T-cell (primary cell): ENCODE results near the gene KRTAP5-3. TPM values are rescaled to one million over a fixed set of nuclear protein-coding genes. Genes with fewer than 3 reads are reported as not detected.
A peak's percentile ranks its signal among the peaks of the same experiment; 100 is the strongest.

Experiments used
- ATAC-seq, 4 experiments: fragments of 200-7000 bp in 3 of 4; fragments of 150-1000 bp in 1 of 4; cut with Tn5 transposase; replicated peaks in 1 of 4; 1 replicate in 3 of 4; 2 replicates in 1 of 4; pipeline ENCODE4 v1.10.0; 2021; ENCODE audit warnings: moderate library complexity in 3 of 4, mild to moderate bottlenecking in 2 of 4, moderate number of reproducible peaks in 1 of 4
- CTCF ChIA-PET, 2 donors: fragments of 300-600 bp; sonication (Branson Sonifier 250); formaldehyde crosslinking; loops; one replicate each; lab custom pipeline; 2022; ENCODE audit warnings: antibody characterized with exemption in 2 of 2; lab: Charles Lee
- POLR2A ChIA-PET, 2 donors: fragments of 300-600 bp; sonication (Branson Sonifier 250); formaldehyde crosslinking; loops; one replicate each; lab custom pipeline; 2022; ENCODE audit warnings: antibody characterized with exemption in 2 of 2; lab: Charles Lee
- DNase-seq, 35 experiments: peaks; one replicate each; pipeline versions ENCODE4 v3.0.0 to v3.0.0-alpha.2; 2013 to 2023
- H3K27ac ChIP-seq: one replicate; pipeline ENCODE4 v1.5.1; 2013; ENCODE audit warnings: low read length
- H3K27me3 ChIP-seq, 2 experiments: replicated peaks in 1 of 2; 1 replicate in 1 of 2; 2 replicates in 1 of 2; pipeline versions ENCODE4 v1.6.1 to v1.7.0; 2013; ENCODE audit warnings: low read length in 1 of 2, mixed read lengths in 1 of 2; ENCODE audit not compliant: control insufficient read depth in 2 of 2, insufficient read depth in 2 of 2; ENCODE audit errors: extremely low read depth in 1 of 2
- H3K36me3 ChIP-seq, 2 donors: 1 replicate in 1 of 2; 2 replicates in 1 of 2; pipeline versions ENCODE4 v1.6.1 to v1.7.0; 2013; ENCODE audit warnings: low read length in 1 of 2; ENCODE audit not compliant: control insufficient read depth in 2 of 2, insufficient read depth in 1 of 2; ENCODE audit errors: extremely low read depth in 1 of 2
- H3K4me1 ChIP-seq, 2 experiments: 1 replicate in 1 of 2; 2 replicates in 1 of 2; pipeline versions ENCODE4 v1.6.1 to v1.7.0; 2013; ENCODE audit warnings: low read length in 2 of 2, mixed read lengths in 1 of 2; ENCODE audit not compliant: insufficient read depth in 2 of 2, control insufficient read depth in 1 of 2; ENCODE audit errors: extremely low read depth in 1 of 2
- H3K4me3 ChIP-seq, 2 donors: 1 replicate in 1 of 2; 2 replicates in 1 of 2; pipeline versions ENCODE4 v1.5.1 to v1.7.0; 2013; ENCODE audit warnings: mild to moderate bottlenecking in 2 of 2, low read length in 1 of 2, moderate library complexity in 1 of 2; ENCODE audit not compliant: control insufficient read depth in 1 of 2; ENCODE audit errors: extremely low read depth in 1 of 2
- H3K9me3 ChIP-seq: 2 replicates; pipeline ENCODE4 v1.7.0; 2013
- H3K27ac Mint-ChIP-seq, 2 donors: one replicate each; pipeline ENCODE4 v1.8.0; 2020 to 2021; ENCODE audit warnings: mild to moderate bottlenecking in 2 of 2, mixed read lengths in 2 of 2
- H3K27me3 Mint-ChIP-seq, 2 donors: one replicate each; pipeline ENCODE4 v1.8.0; 2021 to 2022; ENCODE audit warnings: mixed read lengths in 2 of 2
- H3K36me3 Mint-ChIP-seq: one replicate; pipeline ENCODE4 v1.8.0; 2021; ENCODE audit warnings: mixed read lengths
- H3K4me1 Mint-ChIP-seq, 3 donors: one replicate each; pipeline ENCODE4 v1.8.0; 2020 to 2022; ENCODE audit warnings: mixed read lengths in 3 of 3, mild to moderate bottlenecking in 1 of 3
- H3K4me3 Mint-ChIP-seq, 3 donors: one replicate each; pipeline ENCODE4 v1.8.0; 2020 to 2022; ENCODE audit warnings: mild to moderate bottlenecking in 3 of 3, mixed read lengths in 3 of 3, moderate library complexity in 3 of 3
- H3K9me3 Mint-ChIP-seq, 3 donors: one replicate each; pipeline ENCODE4 v1.8.0; 2020 to 2022; ENCODE audit warnings: mixed read lengths in 3 of 3
- WGBS: methylation state at CpG from one replicate; pipeline ENCODE4 v1.1.5; 2013; ENCODE audit warnings: missing lambda C conversion rate; ENCODE audit not compliant: insufficient coverage; 5-methylcytosine and 5-hydroxymethylcytosine counted together
- total RNA-seq, 35 experiments: library from RNA in 6 of 35; stranded (reverse) in 6 of 35; fragments of 120-200 nt in 1 of 35; gene quantifications; one replicate each; pipeline versions ENCODE4 v1.2.1 to v1.2.4 and lab custom pipeline; 2013 to 2026

The KRTAP5-3 gene
- total RNA-seq, 5 donors from 2014 or later (not counting 1 experiment from before 2014, with no cell fraction given) = not detected

DNA sequence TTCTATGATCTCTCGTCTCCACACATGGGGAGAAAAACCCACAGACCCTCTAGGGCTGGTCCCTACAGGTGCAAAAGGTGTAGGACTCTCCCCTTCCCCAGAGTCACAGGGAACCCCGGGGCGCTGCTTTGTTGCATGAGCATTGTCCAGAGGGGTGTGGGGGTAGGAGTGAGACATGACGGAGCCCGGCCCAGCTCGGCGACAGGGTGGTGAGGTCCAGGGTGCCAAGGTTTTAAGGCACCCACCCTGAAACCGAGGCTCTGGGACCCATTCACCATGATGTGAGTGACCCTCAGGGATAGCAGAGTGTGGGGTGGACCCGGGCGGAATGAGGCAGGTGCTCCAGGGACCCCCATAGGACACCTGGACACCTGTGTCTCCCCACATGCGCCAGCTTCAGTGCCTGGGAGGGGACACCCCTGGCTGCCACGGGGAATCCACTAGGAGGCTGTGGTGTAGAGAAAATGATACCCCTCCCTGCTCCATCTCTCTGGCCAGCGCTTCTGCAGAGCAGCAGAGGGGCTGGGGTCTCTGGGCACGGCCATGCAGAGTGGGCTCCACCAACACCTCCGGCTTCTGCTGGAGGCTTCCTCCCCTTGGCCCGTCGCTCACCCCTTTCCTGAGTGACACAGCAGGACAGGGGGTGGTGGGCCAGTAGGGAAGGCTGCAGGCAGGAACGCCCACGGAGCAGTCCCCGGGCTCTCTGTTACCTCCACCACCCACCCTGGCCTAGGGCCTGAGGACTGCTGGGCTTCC lies 36.5 kb upstream of the KRTAP5-3 start:
- Mint-ChIP-seq H3K27ac (no peak overlapping the region), H3K9me3 (no peaks in the 10 kb centered on the region), H3K27me3 (peaks cover 5 to 19% of the 10 kb centered on the region in 2 donors), H3K36me3 (no peaks in the 10 kb centered on the region), H3K4me1 (peaks cover 0 to 3% (median 3%) of the 10 kb centered on the region in 3 donors), H3K4me3 (no peak overlapping the region)
- H3K27me3 ChIP-seq = peaks cover 0 to 61% of the 10 kb centered on the region in 2 experiments
- ChIA-PET CTCF (no interaction called here), POLR2A (no interaction called here)
- H3K36me3 ChIP-seq = no peaks in the 10 kb centered on the region
- H3K4me3 ChIP-seq = no peak overlapping the region
- peaks cover 0 to 5% of the 10 kb centered on the region in 2 experiments for H3K4me1 ChIP-seq
- DNase-seq (no peak), ATAC-seq (no peak)
- 43% methylated on average over 11 of the region's 20 CpGs for WGBS
- H3K27ac ChIP-seq = no peak overlapping the region
- H3K9me3 ChIP-seq = no peaks in the 10 kb centered on the region

- POLR2A ChIA-PET = no interaction called here
- ATAC-seq = no peak
- H3K4me3 ChIP-seq = no peak overlapping the region
- H3K27ac Mint-ChIP-seq = no peak overlapping the region
- H3K36me3 ChIP-seq = no peaks in the 10 kb centered on the region
- no peak overlapping the region for H3K27ac ChIP-seq
- H3K27me3 ChIP-seq = peaks cover 0 to 62% of the 10 kb centered on the region in 2 experiments
- H3K4me1 Mint-ChIP-seq = peaks cover 0 to 5% (median 4%) of the 10 kb centered on the region in 3 donors
- no peaks in the 10 kb centered on the region for H3K9me3 ChIP-seq
- DNase-seq = no peak
- peaks cover 0 to 5% of the 10 kb centered on the region in 2 experiments for H3K4me1 ChIP-seq
- H3K36me3 Mint-ChIP-seq = no peaks in the 10 kb centered on the region
- H3K27me3 Mint-ChIP-seq = peaks cover 10 to 24% of the 10 kb centered on the region in 2 donors
- H3K4me3 Mint-ChIP-seq = no peak overlapping the region
- no peaks in the 10 kb centered on the region for H3K9me3 Mint-ChIP-seq
- CTCF ChIA-PET = no interaction called here
- WGBS = 90% methylated on average over 14 of the region's 20 CpGs
Observed at GRCh38 chr11:1643146-1643690, 35.0 kb upstream of the KRTAP5-3 start.

- ATAC-seq = no peak
- DNase-seq = no peak
- Histone ChIP-seq H3K9me3 (no peaks in the 10 kb centered on the region), H3K36me3 (no peaks in the 10 kb centered on the region), H3K4me1 (peaks cover 0 to 5% of the 10 kb centered on the region in 2 experiments), H3K27me3 (peaks cover 0 to 61% of the 10 kb centered on the region in 2 experiments), H3K27ac (no peak overlapping the region), H3K4me3 (no peak overlapping the region)
- peaks cover 0 to 5% (median 4%) of the 10 kb centered on the region in 3 donors for H3K4me1 Mint-ChIP-seq
- 76% methylated on average over 24 of the region's 29 CpGs for WGBS
- POLR2A ChIA-PET = no interaction called here
- peaks cover 10 to 24% of the 10 kb centered on the region in 2 donors for H3K27me3 Mint-ChIP-seq
- no peaks in the 10 kb centered on the region for H3K9me3 Mint-ChIP-seq
- H3K27ac Mint-ChIP-seq = no peak overlapping the region
- H3K36me3 Mint-ChIP-seq = no peaks in the 10 kb centered on the region
- CTCF ChIA-PET = no interaction called here
- H3K4me3 Mint-ChIP-seq = no peak overlapping the region
Observed at GRCh38 chr11:1642288-1643145, 34.3 kb upstream of the KRTAP5-3 start.

DNA sequence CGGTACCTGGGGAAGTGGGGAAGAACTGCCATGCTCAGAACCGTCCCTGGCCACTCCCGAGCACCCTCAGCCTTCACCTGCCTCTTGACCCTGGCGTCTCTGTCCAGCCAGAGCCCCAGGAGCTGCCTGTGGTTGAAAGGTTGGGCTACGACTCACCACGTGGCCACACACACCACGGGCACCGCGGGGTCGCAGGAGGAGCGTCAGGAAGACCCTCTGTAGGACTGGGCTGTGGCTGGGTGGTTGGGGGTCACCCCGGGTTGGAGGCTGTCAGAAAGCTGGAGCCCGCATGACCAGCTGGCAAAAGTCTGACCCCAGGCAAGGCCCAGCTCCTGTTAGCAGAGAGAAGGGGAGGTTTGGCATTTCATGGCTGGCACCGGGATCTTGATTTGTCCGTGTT lies 32.8 kb upstream of the KRTAP5-3 start:
- POLR2A ChIA-PET = no interaction called here
- peaks cover 0 to 5% of the 10 kb centered on the region in 2 experiments for H3K4me1 ChIP-seq
- no peaks in the 10 kb centered on the region for H3K9me3 Mint-ChIP-seq
- CTCF ChIA-PET = interaction anchor here in 1 of 2 donors (1.2 kb wide), 1 partner anchor 73 kb away, joined by 3 read pairs; no protein-coding TSS in a partner anchor
- H3K27ac ChIP-seq = no peak overlapping the region
- H3K27me3 ChIP-seq = peaks cover 0 to 63% of the 10 kb centered on the region in 2 experiments
- H3K9me3 ChIP-seq = no peaks in the 10 kb centered on the region
- H3K4me3 ChIP-seq = no peak overlapping the region
- H3K4me3 Mint-ChIP-seq = no peak overlapping the region
- H3K36me3 Mint-ChIP-seq = no peaks in the 10 kb centered on the region
- H3K27me3 Mint-ChIP-seq = peaks cover 10 to 28% of the 10 kb centered on the region in 2 donors
- no peak for DNase-seq
- 67% methylated on average over 9 of the region's 15 CpGs for WGBS
- no peak for ATAC-seq
- H3K36me3 ChIP-seq = no peaks in the 10 kb centered on the region
- no peak overlapping the region for H3K27ac Mint-ChIP-seq
- H3K4me1 Mint-ChIP-seq = peaks cover 0 to 5% (median 4%) of the 10 kb centered on the region in 3 donors

DNA sequence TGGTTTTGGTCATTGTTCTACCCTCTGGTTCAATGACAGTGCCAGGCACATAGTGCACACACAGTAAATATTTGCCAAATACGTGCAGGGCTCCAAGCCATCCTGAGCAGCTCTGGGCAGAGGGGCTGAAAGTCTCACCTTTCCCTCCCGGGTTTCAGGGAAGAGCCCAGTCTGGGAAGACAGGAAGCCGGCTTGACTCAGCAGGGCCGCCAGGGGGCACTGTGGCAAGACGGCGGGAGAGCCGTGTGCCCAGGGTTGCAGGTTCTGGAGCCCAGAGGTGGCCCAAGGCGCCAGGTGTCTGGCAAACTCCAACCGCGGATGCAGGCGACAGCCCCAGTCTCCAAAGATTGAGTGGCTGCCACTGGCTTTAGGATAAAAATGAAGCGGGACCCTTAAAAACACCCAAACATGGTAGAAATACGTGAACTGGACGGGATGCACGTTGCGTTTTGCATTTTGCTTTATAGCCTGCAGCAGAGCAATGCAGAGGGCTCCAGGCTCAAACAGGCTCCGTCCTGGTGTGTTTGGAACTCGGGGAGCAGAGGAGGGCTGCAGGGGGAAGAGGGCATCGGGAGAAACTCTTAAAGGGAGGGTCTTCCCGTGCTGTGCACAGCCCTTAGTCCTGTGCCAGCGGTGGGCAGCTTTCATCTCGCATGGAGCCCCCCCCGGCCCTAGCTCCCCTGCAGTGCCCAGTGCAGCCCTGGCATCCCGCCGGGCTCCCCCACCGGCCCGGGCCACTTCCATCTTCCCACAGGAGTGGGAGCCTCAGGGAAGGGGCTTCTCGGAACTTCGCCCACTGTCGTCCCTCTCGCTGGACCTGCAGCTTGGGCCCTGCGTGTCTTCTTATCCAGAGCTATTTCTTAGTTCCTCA lies 32.0 kb upstream of the KRTAP5-3 start:
- Mint-ChIP-seq H3K27ac (no peak overlapping the region), H3K9me3 (no peaks in the 10 kb centered on the region), H3K4me3 (no peak overlapping the region), H3K27me3 (peaks cover 14 to 34% of the 10 kb centered on the region in 2 donors), H3K4me1 (peaks cover 0 to 9% (median 5%) of the 10 kb centered on the region in 3 donors), H3K36me3 (no peaks in the 10 kb centered on the region)
- H3K9me3 ChIP-seq = no peaks in the 10 kb centered on the region
- ChIA-PET POLR2A (no interaction called here), CTCF (interaction anchor here in 1 of 2 donors (1.1 to 1.5 kb wide), 3 partner anchors 10 to 72 kb away, joined by 3 to 4 read pairs (median 3); no protein-coding TSS in a partner anchor)
- H3K27me3 ChIP-seq = peaks cover 0 to 60% of the 10 kb centered on the region in 2 experiments
- H3K36me3 ChIP-seq = no peaks in the 10 kb centered on the region
- peak in 7 of 35 experiments; percentile 19 to 61 (median 27) for DNase-seq
- peaks cover 0 to 5% of the 10 kb centered on the region in 2 experiments for H3K4me1 ChIP-seq
- no peak overlapping the region for H3K27ac ChIP-seq
- peak in 3 of 4 experiments; percentile 24 to 40 (median 35) for ATAC-seq
- 48% methylated on average over 30 of the region's 32 CpGs for WGBS
- no peak overlapping the region for H3K4me3 ChIP-seq
